IPS-18a (cell line): Measurements from ENCODE around the gene ACOT8.
"Not testable (repeated sequence)": the region's sequence is repeated elsewhere in the genome, so short reads cannot be mapped to it uniquely, and the experiment has no call there.

Experiments used
- H3K27ac ChIP-seq: one replicate; pipeline ENCODE4 v1.5.1; 2013; ENCODE audit warnings: low read length
- H3K27me3 ChIP-seq: one replicate; pipeline ENCODE4 v1.6.1; 2013; ENCODE audit warnings: mild to moderate bottlenecking, low read length; ENCODE audit not compliant: control insufficient read depth, insufficient read depth
- H3K36me3 ChIP-seq: one replicate; pipeline ENCODE4 v1.6.1; 2013; ENCODE audit warnings: low read depth, low read length; ENCODE audit not compliant: control insufficient read depth
- H3K4me1 ChIP-seq: one replicate; pipeline ENCODE4 v1.6.1; 2013; ENCODE audit warnings: low read depth, low read length; ENCODE audit not compliant: control insufficient read depth
- H3K4me3 ChIP-seq: one replicate; pipeline ENCODE4 v1.5.1; 2013; ENCODE audit warnings: low read length
- H3K9ac ChIP-seq: one replicate; pipeline ENCODE4 v1.6.1; 2013; ENCODE audit warnings: mild to moderate bottlenecking, low read length, moderate library complexity
- H3K9me3 ChIP-seq: one replicate; pipeline ENCODE4 v1.6.1; 2013; ENCODE audit warnings: low read depth, low read length; ENCODE audit not compliant: control insufficient read depth

Gene ACOT8

DNA sequence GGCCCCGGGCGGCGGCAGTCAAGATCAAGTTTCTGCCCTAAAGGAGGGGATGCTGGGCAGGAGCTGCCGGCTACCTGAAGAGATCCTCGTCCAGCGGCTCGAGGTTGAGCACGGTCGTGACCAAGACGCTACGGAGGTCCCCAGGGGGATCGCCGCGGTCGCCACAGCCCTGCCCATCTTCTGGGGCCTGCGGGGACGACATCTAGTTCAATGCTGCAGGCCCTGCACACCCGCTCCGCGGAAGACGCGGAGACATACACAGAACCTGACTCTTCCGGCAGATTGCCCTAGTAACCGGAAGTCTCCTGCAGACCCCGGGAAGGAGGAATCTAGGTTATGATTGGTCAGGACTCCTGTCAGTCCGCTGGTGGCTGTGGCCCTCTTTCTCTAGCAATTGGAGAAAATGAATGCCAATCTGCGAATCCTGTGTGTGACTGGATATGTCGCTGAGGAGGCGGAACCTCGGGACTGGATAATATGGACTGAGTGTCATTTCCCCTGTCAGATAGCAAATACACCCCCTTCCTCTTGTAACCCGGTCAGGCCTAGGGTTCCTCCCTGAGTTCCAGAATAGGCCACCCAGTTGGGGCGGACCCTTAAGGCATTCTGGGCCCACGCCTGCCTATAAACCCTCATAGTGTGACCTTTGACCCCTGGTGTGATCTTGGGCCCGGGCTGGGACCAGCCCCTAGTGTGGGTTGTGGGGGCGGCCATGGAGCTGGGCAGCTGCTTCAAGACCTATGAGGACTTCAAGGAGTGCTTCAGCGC, at the start of gene ACOT8, which contains the start of gene ZSWIM3:
Gene ACOT8 (minus strand): TSS at position 279 of the 768 bp plus-strand sequence. CDS start 77 bp downstream, at position 202.
Gene ZSWIM3 (plus strand): TSS at position 501 of the 768 bp plus-strand sequence. CDS start 212 bp downstream, at position 713.
- H3K27ac ChIP-seq, result no peak within 1 kb of the TSS

GRCh38 chr20:45905505-45906079, 48.4 kb upstream of the ACOT8 start:
- peaks cover 59% of the 10 kb centered on the region for H3K36me3 ChIP-seq
- H3K4me3 ChIP-seq, result no peak overlapping the region
- H3K9me3 ChIP-seq, result no peaks in the 10 kb centered on the region
- H3K27ac ChIP-seq, result no peak overlapping the region
- no peaks in the 10 kb centered on the region for H3K4me1 ChIP-seq
- H3K27me3 ChIP-seq, result no peaks in the 10 kb centered on the region
- no peak overlapping the region for H3K9ac ChIP-seq

More for the DNA sequence above, at the start of gene ACOT8, which contains the start of gene ZSWIM3:
- peak within 1 kb of the TSS; percentile 70 for H3K4me3 ChIP-seq
- H3K36me3 ChIP-seq, result no peaks in the 10 kb centered on the region
- H3K9ac ChIP-seq, result peak within 1 kb of the TSS; percentile 43
- H3K27me3 ChIP-seq, result no peaks in the 10 kb centered on the region
- H3K9me3 ChIP-seq, result no peaks in the 10 kb centered on the region
- peaks cover 25% of the 10 kb centered on the region for H3K4me1 ChIP-seq

GRCh38 chr20:45904583-45905504, 47.7 kb upstream of the ACOT8 start:
- Histone ChIP-seq H3K9me3 (no peaks in the 10 kb centered on the region), H3K4me1 (no peaks in the 10 kb centered on the region), H3K4me3 (no peak overlapping the region), H3K27me3 (no peaks in the 10 kb centered on the region), H3K36me3 (peaks cover 64% of the 10 kb centered on the region), H3K27ac (no peak overlapping the region), H3K9ac (no peak overlapping the region)

DNA sequence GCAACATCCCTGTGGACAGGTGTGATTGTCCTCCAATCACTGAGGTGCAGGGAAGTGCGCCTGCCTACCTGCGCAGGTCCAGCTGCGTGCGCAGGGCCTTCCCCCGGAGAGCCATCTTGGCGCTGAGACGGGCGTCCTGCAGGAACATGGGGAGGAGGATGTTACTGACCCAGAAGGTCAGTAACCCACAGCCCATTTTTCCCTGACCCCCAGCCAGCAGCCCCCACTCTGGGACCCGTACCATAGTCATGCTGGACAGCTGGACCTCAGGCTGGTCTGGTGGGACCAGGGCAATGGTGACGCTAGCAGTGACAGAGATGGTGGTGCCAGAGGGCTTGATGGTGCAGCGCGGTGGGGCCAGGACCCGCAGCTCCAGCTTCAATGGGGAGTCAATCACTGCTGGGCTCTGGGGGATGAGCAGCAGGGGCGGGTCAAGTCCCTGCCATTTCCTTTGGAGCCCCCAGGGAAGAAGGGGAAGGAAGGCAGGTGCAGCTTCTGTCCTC, 45.1 kb upstream of the ACOT8 start:
- H3K9ac ChIP-seq, result no peak overlapping the region

DNA sequence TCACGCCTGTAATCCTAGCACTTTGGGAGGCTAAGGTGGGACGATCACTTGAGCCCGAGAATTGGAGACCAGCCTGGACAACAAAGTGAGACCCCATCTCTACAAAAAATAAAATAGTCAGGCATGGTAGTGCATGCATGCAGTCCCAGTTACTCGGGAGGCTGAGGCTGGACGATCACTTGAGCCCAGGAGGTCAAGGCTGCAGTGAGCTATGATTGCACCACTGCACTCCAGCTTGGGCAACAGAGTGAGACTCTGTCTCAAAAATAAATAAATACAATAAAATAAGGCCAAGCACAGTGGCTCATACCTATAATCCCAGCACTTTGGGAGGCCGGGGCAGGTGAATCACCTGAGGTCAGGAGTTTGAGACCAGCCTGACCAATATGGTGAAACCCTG, 44.1 kb upstream of the ACOT8 start:
- not testable (repeated sequence) for H3K27me3 ChIP-seq, H3K27ac ChIP-seq, H3K9ac ChIP-seq, H3K4me1 ChIP-seq, H3K9me3 ChIP-seq, H3K4me3 ChIP-seq
- H3K36me3 ChIP-seq, result peaks cover 70% of the 10 kb centered on the region

More for the DNA sequence above, 45.1 kb upstream of the ACOT8 start:
- peaks cover 69% of the 10 kb centered on the region for H3K36me3 ChIP-seq
- no peaks in the 10 kb centered on the region for H3K9me3 ChIP-seq
- H3K27me3 ChIP-seq, result no peaks in the 10 kb centered on the region
- no peak overlapping the region for H3K27ac ChIP-seq
- no peak overlapping the region for H3K4me3 ChIP-seq
- no peaks in the 10 kb centered on the region for H3K4me1 ChIP-seq

DNA sequence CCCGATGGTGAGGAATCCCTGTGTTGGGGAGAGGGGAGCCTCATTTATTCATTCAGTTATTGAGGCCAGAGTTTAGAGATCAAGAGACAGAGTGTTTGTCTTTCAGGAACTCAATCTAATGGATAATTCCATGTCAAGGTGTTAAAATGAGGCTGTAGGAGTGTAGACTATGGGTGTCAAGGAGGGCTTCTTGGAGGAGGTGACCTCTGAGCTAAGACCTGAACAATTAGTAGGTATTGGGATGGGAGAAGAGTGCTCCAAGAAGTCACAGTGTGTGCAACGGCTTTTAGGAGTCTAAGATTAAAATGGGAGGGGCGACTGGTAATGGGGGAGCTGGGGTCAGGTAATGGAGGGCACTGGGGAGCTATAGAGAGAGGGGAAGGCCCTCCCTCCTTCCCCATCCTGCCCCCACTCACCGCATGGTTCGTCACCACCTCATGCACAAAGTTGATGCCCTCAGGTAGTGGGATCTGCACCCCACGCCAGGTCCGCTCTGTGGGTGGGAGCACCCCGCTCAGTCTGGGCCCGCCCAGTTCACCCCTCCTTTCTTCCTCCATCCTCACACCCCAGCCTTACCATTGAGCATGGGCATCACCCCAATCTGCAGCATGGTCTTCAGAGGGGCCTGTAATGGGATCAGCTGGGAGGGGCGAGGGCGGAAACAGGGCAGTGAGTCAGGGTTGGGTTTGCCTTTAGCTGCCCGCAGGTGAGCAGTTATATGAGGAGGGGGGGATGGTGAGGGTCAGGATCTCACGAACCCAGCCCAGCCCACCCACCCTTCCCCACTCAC, 42.0 kb upstream of the ACOT8 start:
- Histone ChIP-seq H3K27me3 (no peaks in the 10 kb centered on the region), H3K36me3 (peaks cover 54% of the 10 kb centered on the region), H3K9ac (no peak overlapping the region), H3K4me1 (no peaks in the 10 kb centered on the region), H3K9me3 (no peaks in the 10 kb centered on the region), H3K4me3 (no peak overlapping the region), H3K27ac (no peak overlapping the region)

GRCh38 chr20:45898285-45898684, 41.1 kb upstream of the ACOT8 start:
- Histone ChIP-seq H3K4me1 (no peaks in the 10 kb centered on the region), H3K27me3 (no peaks in the 10 kb centered on the region), H3K9ac (no peak overlapping the region), H3K4me3 (no peak overlapping the region), H3K36me3 (peaks cover 52% of the 10 kb centered on the region), H3K27ac (no peak overlapping the region), H3K9me3 (no peaks in the 10 kb centered on the region)

- no peaks in the 10 kb centered on the region for H3K9me3 ChIP-seq
- peaks cover 48% of the 10 kb centered on the region for H3K36me3 ChIP-seq
- no peak overlapping the region for H3K4me3 ChIP-seq
- H3K9ac ChIP-seq, result no peak overlapping the region
- H3K4me1 ChIP-seq, result no peaks in the 10 kb centered on the region
- H3K27ac ChIP-seq, result no peak overlapping the region
- no peaks in the 10 kb centered on the region for H3K27me3 ChIP-seq
Observed at GRCh38 chr20:45897692-45898091, 40.5 kb upstream of the ACOT8 start.

GRCh38 chr20:45897289-45897688, 40.1 kb upstream of the ACOT8 start:
- Histone ChIP-seq H3K27me3 (no peaks in the 10 kb centered on the region), H3K4me3 (no peak overlapping the region), H3K4me1 (no peaks in the 10 kb centered on the region), H3K9me3 (no peaks in the 10 kb centered on the region), H3K27ac (no peak overlapping the region), H3K9ac (no peak overlapping the region), H3K36me3 (peaks cover 48% of the 10 kb centered on the region)

- no peaks in the 10 kb centered on the region for H3K9me3 ChIP-seq
- no peaks in the 10 kb centered on the region for H3K27me3 ChIP-seq
- no peak overlapping the region for H3K9ac ChIP-seq
- H3K27ac ChIP-seq, result no peak overlapping the region
- H3K4me3 ChIP-seq, result no peak overlapping the region
- H3K4me1 ChIP-seq, result no peaks in the 10 kb centered on the region
- peaks cover 44% of the 10 kb centered on the region for H3K36me3 ChIP-seq
Observed at GRCh38 chr20:45896641-45897161, 39.5 kb upstream of the ACOT8 start.
